HS-5 (cell line): Measurements from ENCODE around the gene CD9.
"Not testable (repeated sequence)": the region's sequence is repeated elsewhere in the genome, so short reads cannot be mapped to it uniquely, and the experiment has no call there.

Experiments
- DNase-seq: peaks from one replicate; pipeline ENCODE4 v3.0.0-alpha.2; 2012; ENCODE audit warnings: low read depth

The CD9 gene, protein sequence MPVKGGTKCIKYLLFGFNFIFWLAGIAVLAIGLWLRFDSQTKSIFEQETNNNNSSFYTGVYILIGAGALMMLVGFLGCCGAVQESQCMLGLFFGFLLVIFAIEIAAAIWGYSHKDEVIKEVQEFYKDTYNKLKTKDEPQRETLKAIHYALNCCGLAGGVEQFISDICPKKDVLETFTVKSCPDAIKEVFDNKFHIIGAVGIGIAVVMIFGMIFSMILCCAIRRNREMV

DNA sequence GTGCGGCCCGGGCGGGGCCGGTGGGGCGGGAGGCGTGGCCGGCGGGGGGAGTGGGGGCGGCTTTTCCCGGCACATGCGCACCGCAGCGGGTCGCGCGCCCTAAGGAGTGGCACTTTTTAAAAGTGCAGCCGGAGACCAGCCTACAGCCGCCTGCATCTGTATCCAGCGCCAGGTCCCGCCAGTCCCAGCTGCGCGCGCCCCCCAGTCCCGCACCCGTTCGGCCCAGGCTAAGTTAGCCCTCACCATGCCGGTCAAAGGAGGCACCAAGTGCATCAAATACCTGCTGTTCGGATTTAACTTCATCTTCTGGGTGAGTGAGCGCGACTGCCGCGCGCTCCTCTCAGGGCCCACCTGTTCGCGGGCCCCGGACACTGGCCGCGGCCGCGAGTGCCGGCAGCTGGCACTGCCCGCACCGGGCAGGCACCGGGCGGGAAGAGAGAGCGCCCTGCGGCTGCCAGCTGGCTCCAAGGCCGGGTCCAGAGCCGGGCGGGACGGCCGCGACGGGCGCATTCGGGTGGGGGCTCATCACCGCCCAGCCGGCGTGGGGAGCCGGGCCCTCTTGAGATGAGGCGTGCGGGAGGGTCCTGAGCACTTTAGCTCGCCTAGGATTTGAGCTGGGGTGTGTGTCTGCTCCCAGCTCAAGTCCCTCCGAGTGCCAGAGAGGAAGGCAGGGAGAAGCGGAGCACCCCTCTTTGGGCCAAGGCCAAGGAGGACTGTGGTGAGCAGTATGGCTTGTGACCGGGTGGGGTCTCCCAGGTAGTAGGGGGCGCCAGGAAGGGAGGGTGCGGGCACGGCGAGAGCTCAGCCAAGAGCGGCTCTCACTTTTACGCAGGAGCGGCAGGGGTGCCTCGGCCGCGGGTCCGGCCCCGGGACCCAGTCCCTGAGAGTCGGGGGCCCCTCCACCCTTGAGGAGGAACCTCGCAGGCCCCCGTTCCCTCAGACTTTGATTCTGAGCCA is at the start of gene CD9:
Gene CD9, plus strand, starts transcription at position 145 of the 957 bp plus-strand sequence. Its CDS starts 100 bp downstream, at position 245.
- no peak for DNase-seq

DNA sequence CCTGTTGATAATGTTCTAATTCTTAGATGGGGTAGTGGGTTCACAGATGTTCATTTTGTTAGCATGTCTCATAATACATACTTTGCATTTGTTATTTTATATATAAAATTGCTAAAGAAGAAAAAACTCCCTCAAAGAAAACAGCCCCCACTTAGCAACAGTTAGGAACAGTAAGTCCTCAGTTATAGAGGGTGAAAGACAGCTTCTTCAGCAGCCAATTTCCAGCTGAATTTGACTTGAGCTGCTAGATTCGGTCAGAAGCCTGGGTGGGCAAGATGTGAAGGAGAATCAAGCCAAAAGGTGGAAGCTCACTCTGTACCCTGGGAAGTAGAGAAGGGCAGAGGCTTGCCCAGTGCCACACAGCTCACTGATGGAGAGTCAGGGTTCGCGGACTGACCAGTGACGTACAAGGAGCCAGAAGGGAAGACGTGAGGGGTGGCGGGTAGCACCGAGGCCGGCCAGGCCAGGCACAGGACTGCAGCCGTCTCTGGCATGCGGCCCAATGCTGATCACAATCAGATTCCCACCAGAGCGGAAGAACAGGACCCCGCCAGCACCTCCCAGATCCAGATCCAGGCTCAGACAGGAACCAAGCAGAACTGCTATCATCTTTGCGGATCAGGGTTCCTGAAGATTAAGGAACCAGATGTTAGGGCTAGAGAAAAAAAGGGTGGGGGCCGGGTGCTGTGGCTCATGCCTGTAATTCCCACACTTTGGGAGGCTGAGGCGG is 45.3 kb upstream of the CD9 start:
- no peak for DNase-seq

DNA sequence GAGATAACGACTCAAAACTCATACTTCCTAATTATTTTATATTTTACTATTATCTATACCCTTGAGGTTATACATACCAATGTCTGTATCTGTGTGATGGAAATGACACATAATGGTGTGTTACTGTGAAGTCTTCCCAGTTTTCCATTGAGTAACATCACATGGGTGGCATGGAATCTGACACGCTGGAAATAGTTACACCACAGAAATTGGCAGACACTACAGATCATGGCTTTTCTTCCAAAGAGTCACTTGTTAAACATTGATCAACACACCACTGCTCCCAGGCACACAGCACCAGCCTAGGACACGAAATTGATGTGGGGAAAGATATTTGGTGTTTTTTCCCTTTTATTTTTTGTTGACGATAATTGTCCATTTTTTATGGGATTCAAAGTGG is 42.7 kb upstream of the CD9 start:
- no peak for DNase-seq

DNA sequence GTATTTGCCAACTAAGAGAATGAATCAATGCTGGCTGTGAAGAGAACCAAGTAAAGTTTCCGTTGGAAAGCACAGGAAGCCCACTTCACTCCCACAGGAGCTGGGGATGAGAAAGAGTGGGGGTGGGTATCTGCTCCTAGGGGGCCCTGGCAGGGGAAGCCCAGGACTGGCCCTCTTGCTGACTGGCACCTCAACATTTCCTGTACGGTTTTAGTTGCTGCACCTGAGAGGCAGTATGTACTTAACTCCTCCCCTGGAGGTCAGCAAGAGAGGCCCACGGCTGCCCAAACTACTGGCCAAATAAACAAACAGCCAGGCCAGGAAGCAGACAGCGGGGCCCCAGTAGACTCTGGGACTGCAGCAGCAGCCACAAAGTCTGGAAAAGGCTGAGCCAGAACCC is 41.9 kb upstream of the CD9 start:
- DNase-seq: no peak

DNA sequence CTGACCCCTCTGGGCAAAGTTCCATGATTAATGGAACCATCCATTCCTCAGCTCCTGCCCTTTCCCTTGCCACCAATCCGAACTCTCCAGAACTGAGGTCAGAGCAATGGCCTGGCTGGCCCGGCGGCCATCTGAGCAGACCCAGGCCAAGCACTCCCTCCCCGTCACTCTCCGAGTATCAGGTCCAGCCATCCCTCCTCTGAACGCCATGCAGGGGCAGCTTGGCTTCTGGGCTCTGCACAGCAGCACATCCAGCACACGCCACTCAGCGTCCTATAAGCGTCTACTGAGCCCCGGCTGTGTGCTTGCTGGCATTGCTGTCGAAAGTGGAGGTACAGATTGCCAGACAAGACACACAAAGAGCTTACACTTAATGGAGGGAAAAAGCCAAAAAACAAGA is 41.5 kb upstream of the CD9 start:
- DNase-seq: no peak

DNA sequence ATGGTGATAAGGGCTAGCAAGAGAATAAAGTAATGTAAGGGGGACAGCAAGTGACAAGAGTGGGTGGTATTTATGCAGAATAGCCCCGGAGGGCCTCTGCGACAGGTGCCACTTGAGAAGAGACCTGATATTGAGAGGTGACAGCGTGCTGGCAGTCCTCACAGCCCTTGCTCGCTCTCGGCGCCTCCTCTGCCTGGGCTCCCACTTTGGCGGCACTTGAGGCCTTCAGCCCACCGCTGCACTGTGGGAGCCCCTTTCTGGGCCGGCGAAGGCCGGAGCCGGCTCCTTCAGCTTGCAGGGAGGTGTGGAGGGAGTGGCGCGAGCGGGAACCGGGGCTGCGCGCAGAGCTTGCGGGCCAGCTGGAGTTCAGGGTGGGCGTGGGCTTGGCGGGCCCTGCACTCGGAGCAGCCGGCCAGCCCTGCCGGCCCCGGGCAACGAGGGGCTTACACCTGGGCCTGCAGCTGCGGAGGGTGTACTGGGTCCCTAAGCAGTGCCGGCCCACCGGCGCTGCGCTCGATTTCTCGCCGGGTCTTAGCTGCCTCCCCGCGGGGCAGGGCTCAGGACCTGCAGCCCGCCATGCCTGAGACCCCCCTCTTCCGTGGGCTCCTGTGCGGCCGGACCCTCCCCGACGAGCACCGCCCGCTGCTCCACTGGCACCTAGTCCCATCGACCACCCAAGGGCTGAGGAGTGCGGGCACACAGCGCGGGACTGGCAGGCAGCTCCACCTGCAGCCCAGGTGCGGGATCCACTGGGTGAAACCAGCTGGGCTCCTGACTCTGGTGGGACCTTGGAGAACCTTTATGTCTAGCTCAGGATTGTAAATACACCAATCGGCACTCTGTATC is 40.8 kb upstream of the CD9 start:
- DNase-seq: not testable (repeated sequence)

DNA sequence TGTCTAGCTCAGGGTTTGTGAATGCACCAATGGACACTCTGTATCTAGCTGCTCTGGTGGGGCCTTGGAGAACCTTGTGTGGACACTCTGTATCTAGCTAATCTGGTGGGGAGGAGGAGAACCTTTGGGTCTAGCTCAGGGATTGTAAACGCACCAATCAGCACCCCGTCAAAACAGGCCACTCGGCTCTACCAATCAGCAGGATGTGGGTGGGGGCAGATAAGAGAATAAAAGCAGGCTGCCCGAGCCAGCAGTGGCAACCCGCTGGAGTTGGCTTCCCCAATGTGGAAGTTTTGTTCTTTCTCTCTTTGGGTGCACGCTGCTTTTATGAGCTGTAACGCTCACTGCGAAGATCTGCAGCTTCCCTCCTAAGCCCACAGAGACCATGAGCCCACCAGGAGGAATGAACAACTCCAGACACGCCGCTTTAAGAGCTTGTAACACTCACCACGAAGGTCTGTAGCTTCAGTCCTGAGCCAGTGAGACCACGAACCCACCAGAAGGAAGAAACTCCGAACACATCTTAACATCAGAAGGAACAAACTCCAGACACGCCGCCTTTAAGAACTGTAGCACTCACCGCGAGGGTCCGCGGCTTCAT is 40.1 kb upstream of the CD9 start:
- DNase-seq: not testable (repeated sequence)

DNA sequence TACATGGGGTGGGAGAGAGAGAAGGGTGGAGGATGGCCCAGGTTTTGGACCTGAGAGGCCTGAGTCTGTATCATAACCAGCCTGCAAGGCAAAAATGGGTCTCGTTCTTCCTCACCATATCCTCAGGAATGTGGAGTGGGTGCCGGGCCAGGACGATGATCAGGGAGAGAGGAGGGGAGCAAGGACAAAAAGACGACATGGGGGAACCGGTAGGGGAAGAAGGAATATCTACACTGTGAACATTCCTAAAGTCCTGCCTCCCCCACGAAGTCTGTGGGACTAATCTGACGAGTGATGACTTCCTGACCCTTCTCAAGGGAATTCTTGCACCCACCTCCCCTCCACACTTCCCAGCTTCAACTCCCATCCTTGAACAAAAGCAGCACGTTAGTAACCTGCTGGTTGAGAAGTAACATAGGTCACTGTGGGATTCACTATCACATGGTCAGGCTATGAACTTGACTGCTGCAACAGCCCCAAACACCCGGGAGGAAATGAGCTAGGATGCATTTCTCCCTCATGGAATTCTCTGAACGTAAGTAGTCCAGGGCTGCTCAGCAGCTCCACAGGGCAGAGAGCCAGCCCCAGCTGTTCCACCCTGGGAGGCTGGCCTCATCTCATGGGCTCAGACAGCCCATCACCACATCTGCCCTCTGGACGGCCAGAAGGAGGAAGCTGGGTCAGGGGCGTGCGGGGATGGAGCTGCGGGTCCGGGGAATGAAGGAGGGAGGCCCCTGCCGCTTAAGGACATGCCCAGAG is 38.9 kb upstream of the CD9 start:
- no peak for DNase-seq

DNA sequence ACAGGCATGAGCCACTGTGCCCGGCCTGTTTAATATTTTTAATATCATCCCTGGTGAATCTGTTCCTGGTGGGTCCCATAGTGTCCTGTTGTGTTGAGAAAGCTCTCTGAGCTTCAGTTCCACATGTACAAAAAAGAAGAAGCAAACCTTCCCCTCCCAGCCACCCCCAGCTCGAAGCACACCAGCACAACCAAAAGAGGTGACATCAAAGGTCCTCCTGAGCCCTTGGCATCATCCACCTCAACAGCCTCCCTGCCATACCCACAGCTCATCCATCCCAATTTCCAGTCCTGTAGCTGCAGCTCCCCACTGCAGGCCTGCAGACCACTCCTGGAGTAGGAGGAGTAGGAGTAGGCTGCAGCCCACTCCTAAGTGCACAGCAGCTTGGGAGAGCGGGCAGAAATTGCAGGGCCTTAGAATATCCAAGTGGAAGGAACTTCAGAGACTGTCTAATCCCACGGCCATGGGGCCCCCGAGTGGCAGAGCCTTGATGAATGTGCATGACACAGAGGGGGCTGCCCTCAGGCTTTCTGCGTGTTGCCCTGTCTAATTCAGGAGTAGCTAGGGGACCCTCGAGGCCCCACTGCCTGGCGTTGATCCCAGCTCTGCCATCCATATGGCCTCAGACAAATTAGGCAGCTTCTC is 36.7 kb upstream of the CD9 start:
- no peak for DNase-seq

DNA sequence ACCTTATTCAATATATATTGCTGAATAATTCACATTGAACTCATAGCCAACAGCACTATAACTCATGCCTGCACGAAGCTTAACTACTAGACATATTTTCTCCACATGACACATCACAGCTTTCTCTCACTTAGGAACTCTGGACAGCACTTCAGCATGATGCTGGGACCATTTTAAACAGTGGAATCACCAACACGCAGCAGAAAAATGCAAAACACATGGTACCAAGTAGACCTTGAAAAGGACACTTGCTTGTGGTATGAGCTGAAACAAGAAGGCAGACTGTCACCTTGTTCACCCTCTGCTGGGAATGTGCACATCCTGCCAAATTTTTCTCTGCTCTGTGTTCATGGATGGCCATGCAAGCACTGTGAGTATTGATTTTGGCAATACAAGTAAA is 34.8 kb upstream of the CD9 start:
- DNase-seq: no peak

DNA sequence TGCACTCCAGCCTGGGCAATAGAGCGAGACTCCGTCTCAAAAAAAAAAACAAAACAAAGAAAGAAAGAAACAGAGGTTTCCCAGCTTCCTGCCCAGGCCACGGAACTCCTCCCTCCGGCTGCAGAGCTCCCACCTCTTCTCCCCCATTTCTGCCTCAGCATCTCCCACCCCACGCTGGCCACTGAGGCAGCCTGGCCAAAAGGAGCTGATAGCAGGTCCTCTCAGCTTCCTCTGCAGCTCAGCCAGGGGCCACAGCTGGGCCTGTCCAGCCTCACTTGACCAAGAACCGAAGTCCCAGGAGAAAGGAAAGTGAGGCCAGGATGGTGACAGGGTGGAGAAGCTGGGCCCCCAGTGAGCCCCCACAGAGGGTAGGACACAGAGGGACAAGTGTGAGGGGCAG is 33.4 kb upstream of the CD9 start:
- DNase-seq: no peak

DNA sequence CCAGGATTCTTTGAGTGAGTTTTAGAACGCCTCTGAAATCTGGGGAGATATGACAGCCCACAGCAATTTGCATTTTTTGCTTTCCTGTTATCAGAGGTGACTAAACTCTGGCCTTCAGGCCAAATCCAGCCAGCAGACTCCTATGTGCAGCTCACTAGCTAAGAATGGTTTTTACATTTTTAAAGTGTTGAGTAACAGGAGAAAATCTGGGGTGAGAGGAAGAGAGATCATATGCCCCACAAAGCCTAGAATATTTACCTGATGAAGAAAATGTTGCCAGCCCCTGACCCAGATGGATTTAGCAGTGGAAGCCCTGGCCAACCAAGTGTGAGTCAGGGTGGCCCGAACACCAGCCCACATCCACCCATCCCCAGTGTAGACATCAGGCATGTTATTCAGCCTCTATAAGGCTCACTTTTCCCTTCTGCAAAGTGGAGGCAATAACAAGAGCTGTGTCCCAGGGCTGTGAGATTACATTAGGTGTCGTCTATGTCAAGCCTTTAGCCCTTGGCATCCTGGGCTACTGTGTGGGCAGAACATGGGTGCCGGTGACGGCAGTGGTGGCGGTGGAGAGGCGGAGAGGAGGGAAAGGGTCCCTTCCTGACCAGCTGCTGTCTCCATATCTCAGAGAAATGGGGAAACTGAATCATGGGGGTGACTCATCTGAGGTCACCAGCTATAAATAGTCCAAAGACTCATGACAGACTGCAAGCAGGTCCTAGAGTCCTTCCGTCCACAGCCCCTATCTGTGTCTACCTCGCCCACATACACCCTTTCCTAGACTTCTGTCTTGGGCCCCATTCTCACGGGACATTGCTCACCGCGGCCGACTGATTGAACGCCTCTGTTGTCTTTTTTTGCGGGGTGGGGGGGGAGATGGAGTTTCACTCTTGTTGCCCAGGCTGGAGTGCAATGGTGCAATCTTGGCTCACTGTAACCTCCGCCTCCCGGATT is 32.6 kb upstream of the CD9 start:
- DNase-seq: peak; percentile 94

DNA sequence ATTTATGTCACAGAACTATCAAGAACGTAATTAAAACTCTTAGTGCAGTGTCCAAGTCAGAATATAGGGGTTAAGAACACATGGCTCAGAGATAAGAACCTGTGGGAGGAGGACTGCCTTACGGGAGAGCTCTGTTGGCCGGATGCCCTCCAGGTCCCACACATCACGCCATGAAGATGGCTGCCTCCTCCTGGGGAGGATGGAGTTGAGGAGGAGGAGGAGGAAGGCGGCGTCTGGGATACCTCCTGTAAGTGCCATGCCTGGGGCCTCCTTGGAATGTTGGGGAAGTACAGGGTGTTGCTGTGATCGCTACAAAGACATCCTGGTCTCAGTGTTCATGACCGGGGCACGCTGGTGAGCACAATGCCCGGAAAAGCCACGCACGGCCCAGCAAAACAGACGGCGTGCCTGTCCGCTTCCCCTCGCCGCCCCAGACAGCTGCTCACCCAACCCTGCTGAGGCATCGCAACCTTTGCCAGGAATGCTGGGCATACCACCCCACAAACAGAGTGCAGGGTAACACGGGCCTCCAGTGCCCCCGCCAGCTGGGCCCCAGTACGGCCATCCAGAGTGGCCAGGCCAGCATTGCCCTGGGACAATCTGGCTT is 28.7 kb upstream of the CD9 start:
- no peak for DNase-seq

DNA sequence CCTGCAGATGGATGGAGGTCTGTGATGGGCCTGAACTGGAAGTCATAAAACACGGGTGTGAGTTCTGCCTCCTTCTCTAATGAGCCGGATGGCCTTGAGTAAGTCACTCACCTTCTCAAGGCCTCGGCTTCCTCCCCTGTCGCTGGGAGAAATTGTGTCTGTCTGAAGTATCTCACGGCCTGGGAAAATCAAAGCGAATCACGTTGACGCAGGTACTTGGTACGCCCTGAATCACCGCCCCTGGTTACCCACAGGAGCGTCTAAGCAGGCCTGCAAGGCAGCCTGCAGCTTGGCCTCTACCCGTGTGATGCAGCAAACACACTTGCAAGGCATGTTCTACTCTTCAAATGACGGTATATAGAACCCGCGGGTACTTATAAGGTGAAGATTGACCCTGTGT is 28.1 kb upstream of the CD9 start:
- no peak for DNase-seq

DNA sequence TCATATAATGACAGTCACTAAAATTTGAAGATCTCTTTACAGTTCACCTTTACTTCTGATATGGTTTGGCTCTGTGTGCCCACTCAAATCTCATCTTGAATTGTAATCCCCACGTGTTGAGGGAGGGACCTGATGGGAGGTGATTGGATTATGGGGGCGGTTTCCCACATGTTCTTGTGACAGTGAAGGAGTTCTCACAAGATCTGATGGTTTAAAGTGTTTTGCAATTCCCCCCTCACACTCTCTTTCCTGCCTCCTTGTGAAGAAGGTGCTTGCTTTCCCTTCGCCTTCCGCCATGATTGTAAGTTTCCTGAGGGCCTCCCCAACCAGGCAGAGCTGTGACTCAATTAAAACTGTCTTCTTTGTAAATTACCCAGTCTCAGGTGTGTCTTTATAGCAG is 27.3 kb upstream of the CD9 start:
- no peak for DNase-seq

DNA sequence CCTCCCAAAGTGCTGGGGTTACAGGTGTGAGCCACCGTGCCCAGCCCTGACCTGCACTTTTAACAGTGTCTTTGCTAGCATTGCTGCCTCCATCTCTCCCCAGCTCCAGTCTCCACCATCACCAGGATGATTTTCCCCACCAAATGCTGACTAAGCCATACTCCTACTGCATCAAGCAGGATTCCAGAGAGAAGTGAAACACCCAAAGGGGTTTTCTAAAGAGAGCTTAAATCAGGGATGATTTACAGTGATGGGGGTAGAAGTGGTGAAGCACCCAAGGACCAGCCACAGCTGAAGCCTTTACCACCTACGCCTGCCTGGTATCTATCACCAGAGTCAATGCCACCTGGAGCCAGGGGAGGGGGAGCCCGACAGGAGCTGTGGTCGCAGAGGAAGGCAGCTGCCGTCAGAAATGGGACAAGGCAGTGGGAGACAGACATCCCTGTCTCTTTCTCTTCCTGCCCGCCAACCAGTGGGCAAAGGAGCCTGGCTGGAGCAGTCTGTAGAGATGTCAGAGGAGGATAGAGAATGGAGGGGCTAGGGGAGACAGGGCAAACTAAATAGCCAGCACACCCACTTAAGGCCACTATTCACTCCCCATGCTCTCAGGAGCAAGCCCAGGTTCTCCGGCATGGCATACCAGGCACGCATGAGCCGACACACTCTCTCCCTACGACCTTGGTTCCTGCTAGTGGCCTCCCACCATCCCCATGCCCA is 22.4 kb upstream of the CD9 start:
- no peak for DNase-seq

DNA sequence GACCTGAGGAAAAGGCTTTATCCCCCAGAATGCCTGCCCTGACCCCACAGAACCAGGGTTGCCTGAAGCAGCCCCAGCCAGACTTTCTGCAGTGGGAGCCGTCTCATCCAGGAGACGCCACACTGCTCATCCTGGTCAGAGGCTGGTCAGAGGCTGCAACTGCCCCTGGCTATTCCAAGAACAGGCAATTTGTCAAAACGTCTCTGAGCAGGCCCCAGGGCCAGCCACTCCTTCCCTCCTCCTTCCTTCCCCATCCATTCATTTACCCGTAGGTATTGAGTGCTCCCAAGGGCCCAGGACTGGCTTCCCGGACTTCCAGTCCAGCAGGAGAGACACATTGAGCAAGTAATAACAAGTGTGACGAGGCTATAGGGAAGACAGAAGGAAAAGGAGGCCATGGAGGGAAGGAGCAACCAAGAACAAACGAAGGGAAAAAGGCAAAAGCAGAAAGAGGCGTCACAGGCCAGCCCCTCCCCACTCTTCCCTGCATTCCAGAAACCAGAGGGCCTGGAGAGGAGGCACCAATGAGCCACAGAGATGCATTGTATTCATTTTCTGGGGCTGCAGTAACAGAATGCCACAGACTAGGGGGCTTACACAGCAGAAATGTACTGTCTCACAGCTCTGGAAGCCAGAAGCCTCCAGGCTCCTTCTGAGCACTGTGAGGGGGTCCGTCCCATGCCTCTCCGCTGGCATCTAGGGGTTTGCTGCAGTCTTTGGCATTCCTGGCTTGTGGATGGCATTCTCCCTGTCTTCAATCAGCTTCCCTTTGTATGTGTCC is 21.0 kb upstream of the CD9 start:
- no peak for DNase-seq
